Stimulated activated CD8-positive, alpha-beta memory T cell treated with anti-CD3 and anti-CD28 coated beads, Interleukin-15, amount 100 ng/mL, for 24 hours (primary cell): Measurements from ENCODE around the gene DNAAF8.
"Not testable (repeated sequence)": the region's sequence is repeated elsewhere in the genome, so short reads cannot be mapped to it uniquely, and the experiment has no call there.

ENCODE experiments used
- DNase-seq: peaks from one replicate; pipeline ENCODE4 v3.0.0-alpha.2; 2020; ENCODE audit warnings: low read depth

The DNAAF8 gene

DNA sequence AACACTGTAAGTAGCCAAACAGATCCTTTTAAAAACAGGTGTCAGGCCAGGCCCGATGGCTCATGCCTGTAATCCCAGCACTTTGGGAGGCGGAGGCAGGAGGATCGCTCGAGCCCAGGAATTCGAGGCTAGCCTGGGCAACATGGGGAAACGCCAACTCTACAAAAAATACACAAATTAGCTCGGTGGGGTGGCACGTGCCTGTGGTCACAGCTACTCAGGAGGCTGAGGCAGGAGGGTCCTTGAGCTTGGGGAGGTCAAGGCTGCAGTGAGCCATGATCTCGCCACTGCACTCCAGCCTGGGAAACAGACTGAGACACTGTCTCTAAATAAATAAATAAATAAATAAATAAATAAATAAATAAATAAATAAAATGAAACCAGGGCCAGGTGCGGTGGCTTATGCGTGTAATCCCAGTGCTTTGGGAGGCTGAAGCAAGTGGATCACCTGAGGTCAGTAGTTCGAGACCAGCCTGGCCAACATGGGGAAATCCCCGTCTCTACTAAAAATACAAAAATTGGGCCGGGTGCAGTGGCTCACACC, 50.2 kb downstream of the DNAAF8 start:
- not testable (repeated sequence) for DNase-seq

- no peak for DNase-seq
Measured at GRCh38 chr16:4785758-4786433, 51.6 kb downstream of the DNAAF8 start.

- no peak for DNase-seq
Measured at GRCh38 chr16:4787068-4787467, 52.7 kb downstream of the DNAAF8 start.

DNA sequence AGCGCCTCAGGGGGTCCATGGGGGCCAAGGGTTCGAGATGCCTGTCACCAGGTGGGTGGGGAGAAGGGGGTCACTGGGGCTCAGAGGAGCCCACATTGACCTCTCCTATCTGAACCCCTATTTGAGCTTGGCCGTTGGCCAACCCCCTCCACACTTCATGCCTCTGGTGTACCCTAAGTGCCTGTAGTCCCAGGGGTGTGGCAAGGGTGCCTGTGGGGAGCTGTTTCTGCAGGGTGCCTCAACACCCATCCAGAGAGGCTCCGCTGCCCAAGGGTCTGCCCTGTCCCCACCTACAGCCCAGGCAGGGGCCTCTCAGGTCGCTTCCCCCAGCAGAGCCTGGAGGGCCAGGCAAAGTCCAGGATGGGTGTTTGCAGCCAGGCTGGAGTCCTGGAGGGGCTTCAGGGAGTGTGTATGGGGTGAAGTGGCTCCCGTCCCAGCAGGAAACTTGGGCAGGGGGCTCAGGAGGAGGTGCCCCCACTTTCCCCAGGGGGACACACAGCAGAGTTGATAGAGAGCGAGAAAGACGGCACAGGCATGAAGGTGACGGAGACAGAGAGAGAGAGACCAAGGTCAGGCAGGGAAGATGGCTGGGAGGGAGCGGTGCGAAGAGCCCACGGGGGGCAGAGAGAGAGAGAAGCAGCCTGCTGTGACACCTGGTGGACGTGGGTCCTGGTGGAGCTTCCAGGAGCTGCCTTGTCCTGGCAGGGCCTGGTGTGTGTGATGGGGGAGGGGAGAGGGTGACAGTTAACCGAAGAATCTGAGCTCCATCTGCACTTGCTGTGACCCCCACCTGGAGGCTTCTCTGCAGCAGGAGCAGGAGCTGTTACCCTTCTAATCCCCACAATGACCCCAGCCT, 53.5 kb downstream of the DNAAF8 start, which contains the start of gene SEPTIN12:
SEPTIN12 (minus strand) TSS at position 719 of the 856 bp plus-strand sequence; CDS start at position 19, 700 bp downstream.
- no peak for DNase-seq

- no peak for DNase-seq
Measured at GRCh38 chr16:4788489-4788889, 54.2 kb downstream of the DNAAF8 start.

DNA sequence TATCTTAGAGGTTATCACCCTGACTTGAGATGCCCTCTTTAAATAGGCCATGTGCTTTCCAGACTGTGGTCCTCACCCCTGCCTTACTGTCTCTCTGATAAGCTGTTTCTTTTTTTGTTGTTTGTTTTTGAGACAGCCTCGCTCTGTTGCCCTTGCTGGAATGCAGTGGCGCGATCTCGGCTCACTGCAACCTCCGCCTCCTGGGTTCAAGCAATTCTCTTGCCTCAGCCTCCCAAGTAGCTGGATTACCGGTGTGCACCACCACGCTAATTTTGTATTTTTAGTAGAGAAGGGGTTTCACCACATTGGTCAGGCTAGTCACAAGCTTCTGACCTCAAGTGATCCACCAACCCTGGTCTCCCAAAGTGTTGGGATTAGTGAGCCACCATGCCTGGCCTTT, 54.6 kb downstream of the DNAAF8 start:
- DNase-seq = no peak

DNA sequence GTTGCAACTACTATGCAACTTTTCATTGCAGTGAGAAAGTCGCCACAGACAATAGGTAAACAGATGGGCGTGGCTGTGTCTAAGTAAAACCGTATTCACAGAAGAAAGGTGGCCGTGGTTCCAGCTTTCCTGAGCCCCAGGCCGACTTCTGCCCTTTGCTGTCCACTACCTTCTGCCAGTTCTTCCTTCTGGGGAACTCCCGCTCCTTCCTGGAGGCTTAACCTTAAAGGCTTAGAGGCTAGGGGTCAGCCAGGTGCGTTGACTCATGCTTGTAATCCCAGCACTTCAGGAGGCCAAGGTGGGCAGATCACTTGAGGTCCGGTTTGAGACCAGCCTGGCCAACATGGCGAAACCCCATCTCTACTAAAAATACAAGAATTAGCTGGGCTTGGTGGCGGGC, 55.9 kb downstream of the DNAAF8 start:
- no peak for DNase-seq

DNA sequence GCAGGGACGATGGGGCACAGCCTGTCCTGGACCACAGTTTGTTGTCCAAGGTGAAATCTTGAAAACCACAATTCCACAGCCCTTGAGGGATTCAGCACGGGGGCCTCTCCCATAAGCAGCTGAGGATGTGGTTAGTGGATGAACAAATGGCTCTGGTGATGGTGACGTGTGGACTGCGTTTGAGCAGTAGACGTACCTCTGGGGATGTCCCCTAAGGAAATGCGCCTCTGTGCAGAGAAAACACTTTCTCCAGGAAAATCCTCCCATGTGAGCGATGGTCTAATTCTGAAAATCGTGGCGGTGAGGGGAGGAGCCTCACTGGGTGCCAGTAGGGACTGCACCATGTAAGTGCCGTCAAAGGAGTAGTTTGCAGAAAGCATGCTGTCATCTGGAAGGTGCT, 56.5 kb downstream of the DNAAF8 start:
- no peak for DNase-seq

GRCh38 chr16:4792951-4793513, 58.7 kb downstream of the DNAAF8 start:
- no peak for DNase-seq

DNA sequence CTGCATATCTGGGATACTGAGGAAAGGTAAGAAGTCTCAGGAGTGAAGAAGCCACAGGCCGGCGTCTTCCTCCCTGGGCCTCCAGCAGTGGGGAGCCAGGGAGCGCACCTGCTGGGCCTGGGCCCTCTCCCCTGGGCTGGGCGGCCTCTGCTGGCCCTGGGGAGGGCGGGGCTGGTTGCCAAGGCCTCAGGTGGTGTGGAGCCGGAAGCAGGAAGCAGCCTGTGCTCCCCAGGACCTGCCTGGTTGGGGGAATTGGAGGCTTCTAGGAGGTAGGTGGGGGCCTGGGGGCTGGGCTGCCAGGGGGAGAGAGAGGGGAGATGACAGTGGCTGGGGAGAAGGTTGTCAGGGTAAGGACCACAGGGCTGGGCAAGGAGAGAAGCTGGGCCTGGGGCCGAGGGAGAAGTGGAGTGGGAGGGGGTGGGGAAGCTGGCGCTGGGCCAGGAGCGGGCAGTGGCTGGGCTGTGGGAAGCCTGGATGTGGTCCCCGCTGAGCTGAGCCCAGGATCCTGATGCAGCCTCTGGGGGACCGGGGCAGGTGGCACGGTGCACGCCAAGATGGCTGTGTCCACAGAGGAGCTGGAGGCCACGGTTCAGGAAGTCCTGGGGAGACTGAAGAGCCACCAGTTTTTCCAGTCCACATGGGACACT, 61.0 kb downstream of the DNAAF8 start, which contains the start of gene SMIM22:
SMIM22 (plus strand) TSS at position 189 of the 647 bp plus-strand sequence; CDS start at position 555, 366 bp downstream.
- DNase-seq = no peak

GRCh38 chr16:4795828-4796572, 61.7 kb downstream of the DNAAF8 start:
- DNase-seq = no peak

- DNase-seq = no peak
Measured at GRCh38 chr16:4796982-4797804, 62.9 kb downstream of the DNAAF8 start.

DNA sequence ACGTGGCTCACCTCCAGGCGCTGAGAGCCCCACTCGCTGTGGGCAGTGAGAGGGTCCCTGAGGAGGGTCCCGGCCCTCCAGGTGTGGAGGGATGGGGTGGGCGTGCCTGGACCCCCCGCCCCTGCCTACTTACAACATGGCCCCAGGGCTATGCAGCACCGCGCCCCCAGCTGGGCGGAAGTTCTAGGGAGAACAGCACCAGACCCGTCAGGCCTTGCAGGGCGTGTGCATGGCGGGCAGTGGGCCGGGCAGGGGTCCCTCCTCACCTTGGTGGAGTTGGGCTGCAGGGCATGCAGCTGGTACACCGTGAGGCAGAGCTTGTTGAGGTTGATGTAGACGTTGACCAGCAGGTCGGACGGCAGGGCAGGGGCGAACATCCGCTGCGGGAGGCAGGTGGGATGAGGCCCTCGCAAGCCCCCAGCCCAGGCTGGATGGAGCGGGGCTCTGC, 63.5 kb downstream of the DNAAF8 start:
- DNase-seq = no peak

- no peak for DNase-seq
Measured at GRCh38 chr16:4798456-4798855, 64.1 kb downstream of the DNAAF8 start.
